T follicular helper cell (primary cell): Measurements from ENCODE around the gene SERPIND1.
"Not testable (repeated sequence)": the region's sequence is repeated elsewhere in the genome, so short reads cannot be mapped to it uniquely, and the experiment has no call there.

Experiments used
- DNase-seq: peaks from one replicate; pipeline ENCODE4 v3.0.0-alpha.2; 2020; ENCODE audit warnings: low read depth

SERPIND1 gene

GRCh38 chr22:20815477-20816050 is 41.7 kb downstream of the SERPIND1 start:
- no peak for DNase-seq

- no peak for DNase-seq
These were observed 42.6 kb downstream of the SERPIND1 start for GRCh38 chr22:20816559-20816958.

- DNase-seq, result no peak
These were observed 44.6 kb downstream of the SERPIND1 start for GRCh38 chr22:20818471-20818870.

- no peak for DNase-seq
These were observed 45.6 kb downstream of the SERPIND1 start for GRCh38 chr22:20819471-20819870.

- DNase-seq, result not testable (repeated sequence)
These were observed 47.9 kb downstream of the SERPIND1 start for GRCh38 chr22:20821717-20822239.

- DNase-seq, result no peak
These were observed 48.3 kb downstream of the SERPIND1 start for GRCh38 chr22:20822240-20822639.

GRCh38 chr22:20823264-20823663 is 49.4 kb downstream of the SERPIND1 start:
- no peak for DNase-seq

GRCh38 chr22:20825216-20825615 is 51.3 kb downstream of the SERPIND1 start:
- DNase-seq, result not testable (repeated sequence)

GRCh38 chr22:20825624-20826023 is 51.7 kb downstream of the SERPIND1 start:
- DNase-seq, result no peak

- DNase-seq, result not testable (repeated sequence)
These were observed 52.6 kb downstream of the SERPIND1 start for GRCh38 chr22:20826373-20827152.

GRCh38 chr22:20829491-20830134 is 55.7 kb downstream of the SERPIND1 start:
- no peak for DNase-seq

- no peak for DNase-seq
These were observed 59.3 kb downstream of the SERPIND1 start for GRCh38 chr22:20833225-20833665.

GRCh38 chr22:20834206-20834605 is 60.3 kb downstream of the SERPIND1 start:
- DNase-seq, result no peak

GRCh38 chr22:20834725-20835124 is 60.8 kb downstream of the SERPIND1 start:
- DNase-seq, result no peak
